SK-N-SH treated with all-trans-retinoic acid at 6 μM for 48 hours (cell line): ENCODE data around the gene PHB1.

ENCODE experiments used
- ARNTL ChIP-seq: fragments of 450-650 bp; formaldehyde crosslinking; IDR thresholded peaks from 2 replicates; pipeline ENCODE4 v1.5.0; 2020; ENCODE audit warnings: low read depth, mild to moderate bottlenecking, moderate library complexity, borderline replicate concordance
- CSDC2 ChIP-seq: fragments of 250-450 bp; sonication (Bioruptor Pico); IDR thresholded peaks from 2 replicates; pipeline ENCODE4 v1.5.0; 2020; ENCODE audit warnings: mild to moderate bottlenecking, moderate library complexity
- GLIS3 ChIP-seq: fragments of 250-450 bp; sonication (Bioruptor Pico); IDR thresholded peaks from 2 replicates; pipeline ENCODE4 v1.5.0; 2020; ENCODE audit warnings: mild to moderate bottlenecking, moderate library complexity
- ISL1 ChIP-seq: fragments of 250-450 bp; sonication (Bioruptor Pico); IDR thresholded peaks from 2 replicates; pipeline ENCODE4 v2.1.2; 2022; ENCODE audit warnings: mild to moderate bottlenecking, moderate library complexity
- RARB ChIP-seq: fragments of 250-450 bp; sonication (Bioruptor Pico); IDR thresholded peaks from 2 replicates; pipeline ENCODE4 v1.8.0; 2021; ENCODE audit warnings: mild to moderate bottlenecking, moderate library complexity
- ZFP3 ChIP-seq: fragments of 250-450 bp; sonication (Bioruptor Pico); IDR thresholded peaks from 2 replicates; pipeline ENCODE4 v1.5.0; 2020; ENCODE audit warnings: mild to moderate bottlenecking, moderate library complexity
- ZFP30 ChIP-seq: fragments of 450-650 bp; formaldehyde crosslinking; IDR thresholded peaks from 2 replicates; pipeline ENCODE4 v1.5.0; 2022; ENCODE audit warnings: mild to moderate bottlenecking, moderate library complexity
- ZNF565 ChIP-seq: fragments of 450-650 bp; formaldehyde crosslinking; conservative IDR thresholded peaks from 2 replicates; pipeline ENCODE4 v1.5.0; 2020; ENCODE audit warnings: low read depth, mild to moderate bottlenecking, moderate library complexity
- ZNF70 ChIP-seq: fragments of 450-650 bp; formaldehyde crosslinking; IDR thresholded peaks from 2 replicates; pipeline ENCODE4 v1.5.0; 2020; ENCODE audit warnings: mild to moderate bottlenecking, moderate library complexity
- TF ChIP-seq, protein P1 (sequence below): fragments of 250-450 bp; sonication (Bioruptor Pico); IDR thresholded peaks from 2 replicates; pipeline ENCODE4 v1.8.0; 2020; ENCODE audit warnings: mild to moderate bottlenecking, moderate library complexity, borderline replicate concordance
- TF ChIP-seq, protein P2 (sequence below): fragments of 250-450 bp; sonication (Bioruptor Pico); IDR thresholded peaks from 2 replicates; pipeline ENCODE4 v1.5.1; 2021; ENCODE audit warnings: mild to moderate bottlenecking, moderate library complexity

DNA sequence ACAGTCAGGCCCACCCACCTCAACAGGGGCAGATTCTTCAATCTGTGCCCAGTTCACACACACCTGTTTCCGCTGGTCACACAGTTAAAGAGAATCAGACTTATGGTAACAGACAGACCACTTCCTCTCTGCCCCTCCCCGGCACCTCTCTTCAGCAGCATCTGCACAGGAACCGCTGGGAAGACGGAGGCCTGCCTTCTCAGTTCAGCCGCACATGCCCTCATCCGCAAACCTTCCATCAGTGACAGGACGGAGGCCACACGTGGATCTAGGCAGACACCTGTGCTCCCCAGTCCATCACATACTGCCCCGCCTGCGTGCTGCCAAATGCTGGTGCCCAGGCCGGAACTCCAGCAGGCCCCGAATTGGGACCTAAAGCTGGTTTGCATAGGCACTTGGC, 10.3 kb downstream of the PHB1 start:
- TF ChIP-seq ZFP30 (CRISPR knock-in tag) (no peak), GLIS3 (no peak), CSDC2 (CRISPR knock-in tag) (no peak), ZFP3 (CRISPR knock-in tag) (no peak), ZNF565 (CRISPR knock-in tag) (no peak), ISL1 (CRISPR knock-in tag) (no peak), ARNTL (no peak), RARB (CRISPR knock-in tag) (no peak), ZNF70 (CRISPR knock-in tag) (no peak)
- TF ChIP-seq, protein P1, sequence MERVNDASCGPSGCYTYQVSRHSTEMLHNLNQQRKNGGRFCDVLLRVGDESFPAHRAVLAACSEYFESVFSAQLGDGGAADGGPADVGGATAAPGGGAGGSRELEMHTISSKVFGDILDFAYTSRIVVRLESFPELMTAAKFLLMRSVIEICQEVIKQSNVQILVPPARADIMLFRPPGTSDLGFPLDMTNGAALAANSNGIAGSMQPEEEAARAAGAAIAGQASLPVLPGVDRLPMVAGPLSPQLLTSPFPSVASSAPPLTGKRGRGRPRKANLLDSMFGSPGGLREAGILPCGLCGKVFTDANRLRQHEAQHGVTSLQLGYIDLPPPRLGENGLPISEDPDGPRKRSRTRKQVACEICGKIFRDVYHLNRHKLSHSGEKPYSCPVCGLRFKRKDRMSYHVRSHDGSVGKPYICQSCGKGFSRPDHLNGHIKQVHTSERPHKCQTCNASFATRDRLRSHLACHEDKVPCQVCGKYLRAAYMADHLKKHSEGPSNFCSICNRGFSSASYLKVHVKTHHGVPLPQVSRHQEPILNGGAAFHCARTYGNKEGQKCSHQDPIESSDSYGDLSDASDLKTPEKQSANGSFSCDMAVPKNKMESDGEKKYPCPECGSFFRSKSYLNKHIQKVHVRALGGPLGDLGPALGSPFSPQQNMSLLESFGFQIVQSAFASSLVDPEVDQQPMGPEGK (CRISPR knock-in tag), result no peak
- TF ChIP-seq, protein P2, sequence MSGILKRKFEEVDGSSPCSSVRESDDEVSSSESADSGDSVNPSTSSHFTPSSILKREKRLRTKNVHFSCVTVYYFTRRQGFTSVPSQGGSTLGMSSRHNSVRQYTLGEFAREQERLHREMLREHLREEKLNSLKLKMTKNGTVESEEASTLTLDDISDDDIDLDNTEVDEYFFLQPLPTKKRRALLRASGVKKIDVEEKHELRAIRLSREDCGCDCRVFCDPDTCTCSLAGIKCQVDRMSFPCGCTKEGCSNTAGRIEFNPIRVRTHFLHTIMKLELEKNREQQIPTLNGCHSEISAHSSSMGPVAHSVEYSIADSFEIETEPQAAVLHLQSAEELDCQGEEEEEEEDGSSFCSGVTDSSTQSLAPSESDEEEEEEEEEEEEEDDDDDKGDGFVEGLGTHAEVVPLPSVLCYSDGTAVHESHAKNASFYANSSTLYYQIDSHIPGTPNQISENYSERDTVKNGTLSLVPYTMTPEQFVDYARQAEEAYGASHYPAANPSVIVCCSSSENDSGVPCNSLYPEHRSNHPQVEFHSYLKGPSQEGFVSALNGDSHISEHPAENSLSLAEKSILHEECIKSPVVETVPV (CRISPR knock-in tag), result no peak
